K562 (cell line): ENCODE results near the gene TMEM72. TPM values are rescaled to one million over a fixed set of nuclear protein-coding genes. Genes with fewer than 3 reads are reported as not detected.

Source experiments
- BMI1 ChIP-seq: fragments of 150-350 bp; IDR thresholded peaks from 2 replicates; pipeline ENCODE4 v1.6.1; 2014; ENCODE audit warnings: low read length
- CGGBP1 ChIP-seq: fragments of 250-450 bp; sonication (Bioruptor Pico); IDR thresholded peaks from 2 replicates; pipeline ENCODE4 v1.9.0; 2021; ENCODE audit warnings: mild to moderate bottlenecking
- ELF1 ChIP-seq: fragments of 200-800 bp; sonication (Bioruptor generic); IDR thresholded peaks from 2 replicates; pipeline ENCODE4 v1.6.1; 2016; ENCODE audit warnings: missing genetic modification characterization, missing compliant biosample characterization
- ETS1 ChIP-seq: conservative IDR thresholded peaks from 2 replicates; pipeline ENCODE4 v1.6.1; 2011; ENCODE audit warnings: low read depth, mild to moderate bottlenecking, low read length; ENCODE audit not compliant: control insufficient read depth
- EZH2 ChIP-seq: IDR thresholded peaks from 2 replicates; pipeline ENCODE4 v1.6.1; 2012; ENCODE audit warnings: low read depth, mild to moderate bottlenecking, inconsistent platforms, low read length, borderline replicate concordance
- GATAD2B ChIP-seq: fragments of 450-650 bp; IDR thresholded peaks from 2 replicates; pipeline ENCODE4 v1.6.1; 2017; ENCODE audit warnings: mild to moderate bottlenecking, borderline replicate concordance
- NKRF ChIP-seq: fragments of 450-650 bp; IDR thresholded peaks from 2 replicates; pipeline ENCODE4 v1.6.1; 2016; ENCODE audit warnings: borderline replicate concordance
- PYGO2 ChIP-seq: fragments of 450-650 bp; IDR thresholded peaks from 2 replicates; pipeline ENCODE4 v1.6.1; 2016; ENCODE audit warnings: mild to moderate bottlenecking, missing genetic modification characterization, moderate library complexity, missing compliant biosample characterization
- SMARCE1 ChIP-seq: fragments of 450-650 bp; IDR thresholded peaks from 2 replicates; pipeline ENCODE4 v1.7.1; 2016; ENCODE audit warnings: mild to moderate bottlenecking
- ZNF79 ChIP-seq: fragments of 250-450 bp; sonication (Bioruptor Pico); IDR thresholded peaks from 2 replicates; pipeline ENCODE4 v1.4.0; 2020; ENCODE audit warnings: low read depth, mild to moderate bottlenecking, moderate library complexity
- polyA plus RNA-seq, 8 experiments: library from polyadenylated mRNA; depleted of rRNA in 4 of 8; stranded (reverse) in 5 of 8; unstranded in 3 of 8; fragments of >200 nt; fragmentation: Nextera tagmentation in 2 of 8; fragmentation: Illumina TruSeq in 1 of 8; extraction: Ambion mirVana in 2 of 8; extraction: Trizol in 1 of 8; gene quantifications; 2 replicates each; pipeline versions ENCODE4 v1.2.1 to v1.2.3, GENCODE V29; 2011 to 2014; ENCODE audit warnings: inconsistent platforms in 1 of 8, missing spikeins in 1 of 8
- total RNA-seq, 7 experiments: library from RNA; depleted of rRNA in 6 of 7; stranded (reverse); fragments of >200 nt in 6 of 7; fragmentation: Illumina TruSeq in 2 of 7; extraction: Trizol in 2 of 7; gene quantifications; 2 replicates each; pipeline versions ENCODE4 v1.2.1 to v1.2.3, GENCODE V29; 2011 to 2021; ENCODE audit warnings: low replicate concordance in 1 of 7
- TF ChIP-seq, protein P1 (sequence below): sonication (generic); formaldehyde crosslinking; IDR thresholded peaks from 2 replicates; pipeline ENCODE4 v1.8.0; 2023; ENCODE audit warnings: missing genetic modification reagents, mild to moderate bottlenecking, borderline replicate concordance
- TF ChIP-seq, protein P2 (sequence below), 3 experiments: IDR thresholded peaks in 2 of 3; conservative IDR thresholded peaks in 1 of 3; 2 replicates each; pipeline ENCODE4 v1.5.1; 2011 to 2012; ENCODE audit warnings: low read length in 3 of 3, mild to moderate bottlenecking in 3 of 3, control low read depth in 2 of 3, improper control_type of control experiment in 1 of 3, inconsistent platforms in 1 of 3, low read depth in 1 of 3, mixed read lengths in 1 of 3, moderate library complexity in 1 of 3; ENCODE audit not compliant: insufficient read depth in 2 of 3
- TF ChIP-seq, protein P3 (sequence below): IDR thresholded peaks from 2 replicates; pipeline ENCODE4 v1.6.1; 2011; ENCODE audit warnings: borderline replicate concordance, low read depth, mild to moderate bottlenecking, moderate library complexity, low read length; ENCODE audit not compliant: insufficient read depth, poor library complexity, severe bottlenecking

Gene TMEM72
- total and polyA plus RNA-seq, 9 of the 15 experiments (the other 6 are each of a cell fraction or from before 2014, with no cell fraction given), result not detected

GRCh38 chr10:44913350-44914081 lies 2.4 kb downstream of the TMEM72 start (continued):
- TF ChIP-seq, protein P1, sequence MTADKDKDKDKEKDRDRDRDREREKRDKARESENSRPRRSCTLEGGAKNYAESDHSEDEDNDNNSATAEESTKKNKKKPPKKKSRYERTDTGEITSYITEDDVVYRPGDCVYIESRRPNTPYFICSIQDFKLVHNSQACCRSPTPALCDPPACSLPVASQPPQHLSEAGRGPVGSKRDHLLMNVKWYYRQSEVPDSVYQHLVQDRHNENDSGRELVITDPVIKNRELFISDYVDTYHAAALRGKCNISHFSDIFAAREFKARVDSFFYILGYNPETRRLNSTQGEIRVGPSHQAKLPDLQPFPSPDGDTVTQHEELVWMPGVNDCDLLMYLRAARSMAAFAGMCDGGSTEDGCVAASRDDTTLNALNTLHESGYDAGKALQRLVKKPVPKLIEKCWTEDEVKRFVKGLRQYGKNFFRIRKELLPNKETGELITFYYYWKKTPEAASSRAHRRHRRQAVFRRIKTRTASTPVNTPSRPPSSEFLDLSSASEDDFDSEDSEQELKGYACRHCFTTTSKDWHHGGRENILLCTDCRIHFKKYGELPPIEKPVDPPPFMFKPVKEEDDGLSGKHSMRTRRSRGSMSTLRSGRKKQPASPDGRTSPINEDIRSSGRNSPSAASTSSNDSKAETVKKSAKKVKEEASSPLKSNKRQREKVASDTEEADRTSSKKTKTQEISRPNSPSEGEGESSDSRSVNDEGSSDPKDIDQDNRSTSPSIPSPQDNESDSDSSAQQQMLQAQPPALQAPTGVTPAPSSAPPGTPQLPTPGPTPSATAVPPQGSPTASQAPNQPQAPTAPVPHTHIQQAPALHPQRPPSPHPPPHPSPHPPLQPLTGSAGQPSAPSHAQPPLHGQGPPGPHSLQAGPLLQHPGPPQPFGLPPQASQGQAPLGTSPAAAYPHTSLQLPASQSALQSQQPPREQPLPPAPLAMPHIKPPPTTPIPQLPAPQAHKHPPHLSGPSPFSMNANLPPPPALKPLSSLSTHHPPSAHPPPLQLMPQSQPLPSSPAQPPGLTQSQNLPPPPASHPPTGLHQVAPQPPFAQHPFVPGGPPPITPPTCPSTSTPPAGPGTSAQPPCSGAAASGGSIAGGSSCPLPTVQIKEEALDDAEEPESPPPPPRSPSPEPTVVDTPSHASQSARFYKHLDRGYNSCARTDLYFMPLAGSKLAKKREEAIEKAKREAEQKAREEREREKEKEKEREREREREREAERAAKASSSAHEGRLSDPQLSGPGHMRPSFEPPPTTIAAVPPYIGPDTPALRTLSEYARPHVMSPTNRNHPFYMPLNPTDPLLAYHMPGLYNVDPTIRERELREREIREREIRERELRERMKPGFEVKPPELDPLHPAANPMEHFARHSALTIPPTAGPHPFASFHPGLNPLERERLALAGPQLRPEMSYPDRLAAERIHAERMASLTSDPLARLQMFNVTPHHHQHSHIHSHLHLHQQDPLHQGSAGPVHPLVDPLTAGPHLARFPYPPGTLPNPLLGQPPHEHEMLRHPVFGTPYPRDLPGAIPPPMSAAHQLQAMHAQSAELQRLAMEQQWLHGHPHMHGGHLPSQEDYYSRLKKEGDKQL, result no peak
- TF ChIP-seq ETS1 (peak; percentile 53; the same call in 1 of the 2 replicates), PYGO2 (no peak), GATAD2B (no peak), NKRF (no peak), EZH2 (no peak), CGGBP1 (CRISPR knock-in tag) (no peak), BMI1 (no peak), SMARCE1 (peak; percentile 86), ELF1 (tag) (peak; percentile 57; the same call in 1 of the 2 replicates), ZNF79 (no peak)
- TF ChIP-seq, protein P2, sequence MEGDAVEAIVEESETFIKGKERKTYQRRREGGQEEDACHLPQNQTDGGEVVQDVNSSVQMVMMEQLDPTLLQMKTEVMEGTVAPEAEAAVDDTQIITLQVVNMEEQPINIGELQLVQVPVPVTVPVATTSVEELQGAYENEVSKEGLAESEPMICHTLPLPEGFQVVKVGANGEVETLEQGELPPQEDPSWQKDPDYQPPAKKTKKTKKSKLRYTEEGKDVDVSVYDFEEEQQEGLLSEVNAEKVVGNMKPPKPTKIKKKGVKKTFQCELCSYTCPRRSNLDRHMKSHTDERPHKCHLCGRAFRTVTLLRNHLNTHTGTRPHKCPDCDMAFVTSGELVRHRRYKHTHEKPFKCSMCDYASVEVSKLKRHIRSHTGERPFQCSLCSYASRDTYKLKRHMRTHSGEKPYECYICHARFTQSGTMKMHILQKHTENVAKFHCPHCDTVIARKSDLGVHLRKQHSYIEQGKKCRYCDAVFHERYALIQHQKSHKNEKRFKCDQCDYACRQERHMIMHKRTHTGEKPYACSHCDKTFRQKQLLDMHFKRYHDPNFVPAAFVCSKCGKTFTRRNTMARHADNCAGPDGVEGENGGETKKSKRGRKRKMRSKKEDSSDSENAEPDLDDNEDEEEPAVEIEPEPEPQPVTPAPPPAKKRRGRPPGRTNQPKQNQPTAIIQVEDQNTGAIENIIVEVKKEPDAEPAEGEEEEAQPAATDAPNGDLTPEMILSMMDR (IDR thresholded peaks at IDR 0.05 in 2 of 3, conservative IDR thresholded peaks at IDR 0.05 in 1 of 3; ENCODE audit: insufficient read depth in 2 of 3, low read depth in 1 of 3, low read length in 3 of 3), result no peak
- TF ChIP-seq, protein P3, sequence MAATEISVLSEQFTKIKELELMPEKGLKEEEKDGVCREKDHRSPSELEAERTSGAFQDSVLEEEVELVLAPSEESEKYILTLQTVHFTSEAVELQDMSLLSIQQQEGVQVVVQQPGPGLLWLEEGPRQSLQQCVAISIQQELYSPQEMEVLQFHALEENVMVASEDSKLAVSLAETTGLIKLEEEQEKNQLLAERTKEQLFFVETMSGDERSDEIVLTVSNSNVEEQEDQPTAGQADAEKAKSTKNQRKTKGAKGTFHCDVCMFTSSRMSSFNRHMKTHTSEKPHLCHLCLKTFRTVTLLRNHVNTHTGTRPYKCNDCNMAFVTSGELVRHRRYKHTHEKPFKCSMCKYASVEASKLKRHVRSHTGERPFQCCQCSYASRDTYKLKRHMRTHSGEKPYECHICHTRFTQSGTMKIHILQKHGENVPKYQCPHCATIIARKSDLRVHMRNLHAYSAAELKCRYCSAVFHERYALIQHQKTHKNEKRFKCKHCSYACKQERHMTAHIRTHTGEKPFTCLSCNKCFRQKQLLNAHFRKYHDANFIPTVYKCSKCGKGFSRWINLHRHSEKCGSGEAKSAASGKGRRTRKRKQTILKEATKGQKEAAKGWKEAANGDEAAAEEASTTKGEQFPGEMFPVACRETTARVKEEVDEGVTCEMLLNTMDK, result no peak
